Neutrophil (primary cell): ENCODE results near the gene TNK1.

Source experiments
- H3K27ac ChIP-seq: fragments of 200-600 bp; sonication (generic); 2 replicates; pipeline ENCODE4 v1.5.1; 2016; ENCODE audit warnings: mild to moderate bottlenecking, moderate library complexity
- H3K27me3 ChIP-seq: fragments of 200-600 bp; sonication (generic); 2 replicates; pipeline ENCODE4 v1.6.0; 2016; ENCODE audit warnings: mild to moderate bottlenecking
- H3K36me3 ChIP-seq: fragments of 200-600 bp; sonication (generic); 2 replicates; pipeline ENCODE4 v1.5.1; 2017
- H3K4me1 ChIP-seq, 2 experiments: fragments of 200-600 bp in 1 of 2; sonication (generic) in 1 of 2; 1 replicate in 1 of 2; 2 replicates in 1 of 2; pipeline versions ENCODE4 v1.5.1 to v1.6.1; 2013 to 2016; ENCODE audit warnings: low read depth in 1 of 2, low read length in 1 of 2, mild to moderate bottlenecking in 1 of 2, moderate library complexity in 1 of 2; ENCODE audit not compliant: control insufficient read depth in 1 of 2, insufficient read depth in 1 of 2
- H3K4me3 ChIP-seq, 2 experiments: fragments of 200-600 bp in 1 of 2; sonication (generic) in 1 of 2; 1 replicate in 1 of 2; 2 replicates in 1 of 2; pipeline ENCODE4 v1.5.1; 2013 to 2016; ENCODE audit warnings: low read depth in 1 of 2, low read length in 1 of 2, mild to moderate bottlenecking in 1 of 2, moderate library complexity in 1 of 2
- H3K9me3 ChIP-seq: fragments of 200-600 bp; sonication (generic); 2 replicates; pipeline ENCODE4 v1.5.1; 2016
- CTCF ChIP-seq: fragments of 200-600 bp; sonication (generic); IDR thresholded peaks from 2 replicates; pipeline ENCODE4 v1.5.1; 2016; ENCODE audit warnings: antibody characterized with exemption

The TNK1 gene

GRCh38 chr17:7414837-7415236 is 33.9 kb downstream of the TNK1 start:
- TF ChIP-seq CTCF: no peak
- no peaks in the 10 kb centered on the region for H3K36me3 ChIP-seq

GRCh38 chr17:7415784-7416183 is 34.9 kb downstream of the TNK1 start:
- Histone ChIP-seq H3K27me3 (peaks cover 9% of the 10 kb centered on the region), H3K4me3 (no peak overlapping the region), H3K36me3 (no peaks in the 10 kb centered on the region), H3K27ac (no peak overlapping the region), H3K4me1 (no peaks in the 10 kb centered on the region), H3K9me3 (no peaks in the 10 kb centered on the region)
- TF ChIP-seq CTCF: no peak

More at GRCh38 chr17:7414837-7415236, 33.9 kb downstream of the TNK1 start:
- Histone ChIP-seq H3K4me1 (no peaks in the 10 kb centered on the region), H3K27ac (no peak overlapping the region), H3K4me3 (no peak overlapping the region), H3K9me3 (no peaks in the 10 kb centered on the region), H3K27me3 (peaks cover 17% of the 10 kb centered on the region)

GRCh38 chr17:7416323-7416722 is 35.4 kb downstream of the TNK1 start:
- no peak for TF ChIP-seq CTCF
- no peaks in the 10 kb centered on the region for H3K4me1 ChIP-seq
- no peaks in the 10 kb centered on the region for H3K36me3 ChIP-seq
- no peak overlapping the region for H3K4me3 ChIP-seq
- H3K9me3 ChIP-seq: no peaks in the 10 kb centered on the region
- no peak overlapping the region for H3K27ac ChIP-seq
- H3K27me3 ChIP-seq: peaks cover 4% of the 10 kb centered on the region

- Histone ChIP-seq H3K9me3 (no peaks in the 10 kb centered on the region), H3K4me3 (no peak overlapping the region), H3K27ac (no peak overlapping the region), H3K4me1 (no peaks in the 10 kb centered on the region), H3K36me3 (no peaks in the 10 kb centered on the region), H3K27me3 (no peaks in the 10 kb centered on the region)
- TF ChIP-seq CTCF: no peak
These were observed 36.3 kb downstream of the TNK1 start for GRCh38 chr17:7417056-7417655.

GRCh38 chr17:7418472-7419152 is 37.7 kb downstream of the TNK1 start:
- Histone ChIP-seq H3K27ac (no peak overlapping the region), H3K27me3 (no peaks in the 10 kb centered on the region), H3K4me3 (no peak overlapping the region), H3K9me3 (no peaks in the 10 kb centered on the region), H3K36me3 (no peaks in the 10 kb centered on the region), H3K4me1 (no peaks in the 10 kb centered on the region)
- no peak for TF ChIP-seq CTCF
